ENCODE data around the gene CPM. TPM values are rescaled to one million over a fixed set of nuclear protein-coding genes. Genes with fewer than 3 reads are reported as not detected.

Gene CPM
- total and polyA plus RNA-seq, 4 donors: 14.2 to 65.0 (median 24.0) TPM

DNA sequence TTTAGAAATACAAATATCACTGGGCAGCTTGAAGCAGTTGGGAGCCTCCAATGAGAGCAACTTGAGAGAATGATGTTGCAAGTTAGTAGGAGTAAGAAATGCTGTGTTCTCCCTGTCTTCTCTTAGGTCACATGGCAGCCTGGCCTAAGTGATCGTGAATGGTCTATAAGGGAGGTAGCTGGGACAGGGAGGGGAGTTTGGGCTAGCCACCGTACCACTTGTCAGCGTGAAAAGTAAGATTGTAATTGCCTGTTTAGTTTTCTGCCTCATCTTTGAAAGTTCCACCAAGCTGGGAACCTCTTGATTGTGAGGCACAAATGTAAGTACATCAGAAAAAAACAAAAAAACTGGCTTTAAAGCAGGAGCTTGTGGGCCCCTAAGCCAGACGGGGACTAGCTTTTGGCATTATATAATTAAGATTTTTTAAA is 88.6 kb downstream of the CPM start:
- DNase-seq (ENCODE audit: low spot score): no peak
- Histone ChIP-seq H3K27ac (ENCODE audit: low read depth in 1 of 2, low read length in 2 of 2) (no peak overlapping the region), H3K9me3 (ENCODE audit: control insufficient read depth in 4 of 4, low read length in 3 of 4) (no peaks in the 10 kb centered on the region), H3K9ac (ENCODE audit: low read depth in 1 of 2, low read length in 2 of 2) (no peak overlapping the region), H3K4me3 (ENCODE audit: low read depth in 1 of 3, low read length in 3 of 3) (no peak overlapping the region), H3K27me3 (ENCODE audit: control insufficient read depth in 4 of 4, insufficient read depth in 4 of 4, low read length in 3 of 4) (no peaks in the 10 kb centered on the region), H3K4me1 (ENCODE audit: control insufficient read depth in 4 of 4, insufficient read depth in 4 of 4, low read length in 3 of 4) (peaks cover 0 to 4% (median under 1%) of the 10 kb centered on the region in 4 donors), H3K36me3 (ENCODE audit: control insufficient read depth in 4 of 4, insufficient read depth in 3 of 4, low read depth in 1 of 4, low read length in 3 of 4) (peaks cover 2 to 16% (median 15%) of the 10 kb centered on the region in 4 donors)
- TF ChIP-seq SP1 (IDR thresholded peaks at IDR 0.05): no peak
- no peak for TF ChIP-seq YY1 (IDR thresholded peaks at IDR 0.05)
- no peak for TF ChIP-seq ZBTB33 (IDR thresholded peaks at IDR 0.05)
- no peak for TF ChIP-seq RAD21 (IDR thresholded peaks at IDR 0.05)
- TF ChIP-seq JUND (IDR thresholded peaks at IDR 0.05): no peak
- no peak for TF ChIP-seq GABPA (IDR thresholded peaks at IDR 0.05 in 1 of 2, conservative IDR thresholded peaks at IDR 0.05 in 1 of 2)
- no peak for TF ChIP-seq REST (IDR thresholded peaks at IDR 0.05)
- TF ChIP-seq RXRA (IDR thresholded peaks at IDR 0.05): no peak
- no peak for TF ChIP-seq MAX (IDR thresholded peaks at IDR 0.05)
- no peak for TF ChIP-seq FOXA1 (IDR thresholded peaks at IDR 0.05)
- TF ChIP-seq CTCF (IDR thresholded peaks at IDR 0.05; ENCODE audit: low read depth, low read length, missing input control): no peak
- TF ChIP-seq EGR1 (IDR thresholded peaks at IDR 0.05; ENCODE audit: low read depth in 2 of 2): no peak
- TF ChIP-seq, protein P1, sequence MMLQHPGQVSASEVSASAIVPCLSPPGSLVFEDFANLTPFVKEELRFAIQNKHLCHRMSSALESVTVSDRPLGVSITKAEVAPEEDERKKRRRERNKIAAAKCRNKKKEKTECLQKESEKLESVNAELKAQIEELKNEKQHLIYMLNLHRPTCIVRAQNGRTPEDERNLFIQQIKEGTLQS (IDR thresholded peaks at IDR 0.05): no peak
- TF ChIP-seq TAF1 (conservative IDR thresholded peaks at IDR 0.05): no peak
- TF ChIP-seq HNF4G (IDR thresholded peaks at IDR 0.05): no peak
- TF ChIP-seq FOXA2 (IDR thresholded peaks at IDR 0.05): no peak
- TF ChIP-seq HNF4A (conservative IDR thresholded peaks at IDR 0.05): no peak
- TF ChIP-seq NR2F2 (IDR thresholded peaks at IDR 0.05): no peak
- 95% methylated on average over 4 of the region's 4 CpGs for WGBS
